GM12878 (cell line): ENCODE measurements around the gene PABPN1. TPM values are rescaled to one million over a fixed set of nuclear protein-coding genes. Genes with fewer than 3 reads are reported as not detected.

Source experiments
- ATAC-seq: fragments of 200-7000 bp; cut with Tn5 transposase; 3 replicates; pipeline ENCODE4 v1.9.1; 2020; ENCODE audit warnings: mild to moderate bottlenecking, moderate library complexity
- BruUV-seq: library from RNA; stranded (reverse); fragments of 400-500 nt; replicated peaks from 2 replicates; lab custom pipeline; 2021; lab: Mats Ljungman, UMichigan
- CTCF ChIA-PET: fragments of 300-600 bp; sonication (Branson Sonifier 250); formaldehyde crosslinking; extraction: SDS; loops from one replicate; lab custom pipeline; 2021; ENCODE audit warnings: inconsistent platforms; lab: Yijun Ruan, JAX
- POLR2A ChIA-PET: fragments of 350-600 bp; formaldehyde crosslinking; extraction: SDS; loops from one replicate; lab custom pipeline; 2021; ENCODE audit warnings: inconsistent platforms; lab: Charles Lee
- RAD21 ChIA-PET: fragments of 300-600 bp; sonication (Branson Sonifier 250); formaldehyde crosslinking; loops from one replicate; lab custom pipeline; 2023; ENCODE audit warnings: antibody characterized with exemption; ENCODE audit not compliant: unreplicated experiment; lab: Charles Lee
- SMC1A ChIA-PET: fragments of 300-600 bp; sonication (Branson Sonifier 250); formaldehyde crosslinking; loops from one replicate; lab custom pipeline; 2023; ENCODE audit not compliant: unreplicated experiment, uncharacterized antibody; lab: Charles Lee
- DNase-seq: peaks from one replicate; pipeline ENCODE4 v3.0.0-alpha.2; 2011; ENCODE audit warnings: low read depth, low spot score
- FAIRE-seq: peaks from 3 replicates; lab custom pipeline; 2011; peaks lifted over from hg19 to GRCh38; lab: Jason Lieb, UNC
- H2AFZ ChIP-seq: 2 replicates; pipeline ENCODE4 v1.6.0; 2011; ENCODE audit warnings: low read depth, low read length, control low read depth; ENCODE audit not compliant: control insufficient read depth
- H3K27ac ChIP-seq: 2 replicates; pipeline ENCODE4 v1.5.1; 2011; ENCODE audit warnings: control low read depth; ENCODE audit not compliant: control insufficient read depth, insufficient read depth
- H3K27me3 ChIP-seq, 2 experiments: replicated peaks in 1 of 2; 2 replicates each; pipeline versions ENCODE4 v1.6.0 to v1.6.1; 2011; ENCODE audit warnings: low read length in 1 of 2; ENCODE audit not compliant: control insufficient read depth in 2 of 2, insufficient read depth in 2 of 2
- H3K36me3 ChIP-seq, 2 experiments: 2 replicates each; pipeline ENCODE4 v1.5.1; 2011; ENCODE audit warnings: low read length in 1 of 2; ENCODE audit not compliant: control insufficient read depth in 2 of 2, insufficient read depth in 2 of 2
- H3K4me1 ChIP-seq: 2 replicates; pipeline ENCODE4 v1.6.1; 2011; ENCODE audit warnings: mild to moderate bottlenecking, low read length, moderate library complexity, mixed read lengths; ENCODE audit not compliant: control insufficient read depth, insufficient read depth
- H3K4me2 ChIP-seq: 2 replicates; pipeline ENCODE4 v1.6.0; 2011; ENCODE audit warnings: control low read depth; ENCODE audit not compliant: control insufficient read depth, insufficient read depth
- H3K4me3 ChIP-seq: fragments of 200-600 bp; sonication (generic); 2 replicates; pipeline ENCODE4 v1.5.1; 2016
- H3K79me2 ChIP-seq: 2 replicates; pipeline ENCODE4 v1.6.0; 2011; ENCODE audit warnings: low read length; ENCODE audit not compliant: control insufficient read depth, insufficient read depth
- H3K9ac ChIP-seq: 2 replicates; pipeline ENCODE4 v1.8.0; 2011; ENCODE audit warnings: low read length, control low read depth, mixed read lengths; ENCODE audit not compliant: control insufficient read depth, insufficient read depth
- H3K9me3 ChIP-seq: replicated peaks from 3 replicates; pipeline ENCODE4 v1.5.1; 2011; ENCODE audit warnings: mild to moderate bottlenecking, low read length; ENCODE audit not compliant: control insufficient read depth, insufficient read depth
- H4K20me1 ChIP-seq: 2 replicates; pipeline ENCODE4 v1.6.0; 2011; ENCODE audit not compliant: control insufficient read depth, insufficient read depth
- CBX5 ChIP-seq: sonication (generic); IDR thresholded peaks from 2 replicates; pipeline ENCODE4 v1.6.1; 2016; ENCODE audit warnings: low read depth, moderate library complexity, mild to moderate bottlenecking, inconsistent platforms
- CREM ChIP-seq: IDR thresholded peaks from 2 replicates; pipeline ENCODE4 v1.6.1; 2014; ENCODE audit warnings: antibody characterized with exemption, low read depth
- KLF5 ChIP-seq: fragments of 450-650 bp; IDR thresholded peaks from 2 replicates; pipeline ENCODE4 v1.6.1; 2014; ENCODE audit warnings: mild to moderate bottlenecking; ENCODE audit not compliant: partially characterized antibody
- MTA2 ChIP-seq: fragments of 450-650 bp; IDR thresholded peaks from 2 replicates; pipeline ENCODE4 v1.6.1; 2016; ENCODE audit warnings: low read depth, mild to moderate bottlenecking, moderate library complexity
- NFYA ChIP-seq: IDR thresholded peaks from 2 replicates; pipeline ENCODE4 v1.6.1; 2011; ENCODE audit warnings: low read depth, mild to moderate bottlenecking, low read length, improper control_type of control experiment, borderline replicate concordance
- SMC3 ChIP-seq: IDR thresholded peaks from 2 replicates; pipeline ENCODE4 v1.6.1; 2011; ENCODE audit warnings: low read length, improper control_type of control experiment, borderline replicate concordance
- SUZ12 ChIP-seq: fragments of 200-600 bp; sonication (generic); IDR thresholded peaks from one replicate; pipeline ENCODE4 v1.6.1; 2018; ENCODE audit warnings: antibody characterized with exemption, mild to moderate bottlenecking; ENCODE audit not compliant: unreplicated experiment
- ZBTB11 ChIP-seq: fragments of 450-650 bp; formaldehyde crosslinking; IDR thresholded peaks from 2 replicates; pipeline ENCODE4 v1.5.0; 2022; ENCODE audit warnings: mild to moderate bottlenecking, missing genetic modification characterization
- ZNF24 ChIP-seq: fragments of 450-650 bp; IDR thresholded peaks from 2 replicates; pipeline ENCODE4 v1.6.1; 2017; ENCODE audit warnings: antibody characterized with exemption, mild to moderate bottlenecking
- ZNF592 ChIP-seq: fragments of 450-650 bp; IDR thresholded peaks from 2 replicates; pipeline ENCODE4 v1.6.1; 2017; ENCODE audit warnings: mild to moderate bottlenecking, moderate library complexity
- WGBS: methylation state at CpG from one replicate; pipeline ENCODE4 v1.1.6; 2016; ENCODE audit warnings: low lambda C conversion rate; ENCODE audit not compliant: insufficient replicate concordance, insufficient coverage; ENCODE audit errors: missing lambda C conversion rate; 5-methylcytosine and 5-hydroxymethylcytosine counted together
- in situ Hi-C: fragments of 300-500 bp; cut with MboI; formaldehyde crosslinking; loops from 9 replicates; pipeline ENCODE4 v1.14.3; 2018; ENCODE audit warnings: mixed read lengths
- intact Hi-C: fragments of 100-400 bp; cut with micrococcal nuclease; formaldehyde crosslinking; loops from one replicate; pipeline ENCODE4 v1.14.2; 2022; ENCODE audit not compliant: unreplicated experiment
- polyA plus RNA-seq, 11 experiments: library from polyadenylated mRNA; depleted of rRNA in 4 of 11; unstranded in 6 of 11; stranded (reverse) in 5 of 11; fragments of >200 nt; fragmentation: Nextera tagmentation in 4 of 11; fragmentation: Illumina TruSeq in 1 of 11; extraction: Ambion mirVana in 4 of 11; extraction: Trizol in 1 of 11; gene quantifications; 1 replicate in 1 of 11; 2 replicates in 10 of 11; pipeline versions ENCODE4 v1.2.1 to v1.2.3, GENCODE V29; 2011 to 2016; ENCODE audit warnings: inconsistent platforms in 2 of 11, missing spikeins in 2 of 11, low read depth in 1 of 11
- total RNA-seq, 4 experiments: library from RNA; depleted of rRNA in 3 of 4; stranded (reverse); fragments of >200 nt in 3 of 4; fragmentation: Illumina TruSeq in 1 of 4; extraction: Trizol in 1 of 4; gene quantifications; 2 replicates each; pipeline versions ENCODE4 v1.2.1 to v1.2.3, GENCODE V29; 2013 to 2021

PABPN1 gene
- total and polyA plus RNA-seq, 10 of the 15 experiments (the other 5 are each of a cell fraction or from before 2014, with no cell fraction given) = 31.3 to 248 (median 103) TPM

DNA sequence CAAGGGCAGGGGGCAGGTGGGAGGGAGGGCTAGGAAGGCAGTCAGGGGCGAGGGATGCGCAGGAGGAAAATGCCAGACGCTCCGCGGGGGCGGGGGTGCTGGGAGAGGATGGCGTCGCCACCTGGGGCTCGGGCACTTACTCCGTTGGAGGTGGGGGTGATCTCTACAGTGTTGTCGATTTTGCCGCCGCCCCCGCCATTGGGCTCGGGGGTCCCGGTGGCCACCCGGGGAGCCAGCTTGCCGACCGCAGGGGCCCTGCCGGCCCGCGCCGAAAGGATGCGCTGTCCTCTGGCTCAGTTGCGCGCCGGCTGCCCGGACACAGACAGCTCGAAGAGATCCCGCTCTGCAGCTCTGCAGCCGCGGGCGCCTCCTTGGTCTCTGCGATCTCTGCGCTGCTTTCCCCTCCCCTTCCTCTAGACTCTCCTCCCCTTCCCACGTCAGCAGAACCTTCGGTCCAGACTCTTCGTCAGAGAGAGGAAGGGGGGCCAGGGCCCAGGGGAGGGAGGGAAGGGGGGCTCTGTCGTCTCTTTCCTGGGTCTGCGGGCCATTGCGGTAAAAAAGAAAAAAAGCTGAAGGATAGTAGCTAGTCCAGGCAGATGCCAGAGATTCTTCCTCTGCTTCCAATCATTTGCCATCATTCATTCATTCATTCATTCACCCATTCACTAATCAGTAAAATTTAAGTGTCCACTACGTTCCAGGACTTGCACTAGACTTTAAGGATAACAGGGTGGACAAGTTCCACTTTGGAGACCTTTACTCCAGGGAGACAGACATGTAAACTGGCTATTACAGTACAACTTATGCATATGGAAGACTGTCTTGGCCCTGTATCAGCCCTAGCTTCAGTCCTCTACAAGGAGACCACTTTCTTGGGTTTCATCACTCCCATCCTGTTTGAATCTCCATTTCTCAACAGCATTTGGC, 31.5 kb downstream of the PABPN1 start, which contains the start of gene SLC22A17:
Gene SLC22A17, minus strand, starts transcription at position 382 of the 927 bp plus-strand sequence.
- ChIA-PET SMC1A (no interaction called here), POLR2A (no interaction called here)
- H3K36me3 ChIP-seq = no peaks in the 10 kb centered on the region

GRCh38 chr14:23353433-23353780, 32.1 kb downstream of the PABPN1 start:
- no peak overlapping the region for H3K4me3 ChIP-seq
- no peak overlapping the region for H3K4me2 ChIP-seq
- no peak for DNase-seq
- H3K9ac ChIP-seq = no peak overlapping the region
- no TSS peak for BruUV-seq
- H3K36me3 ChIP-seq = no peaks in the 10 kb centered on the region
- no peak for TF ChIP-seq ZNF592
- TF ChIP-seq SMC3 = no peak
- no peak for TF ChIP-seq ZBTB11
- no peak for TF ChIP-seq CBX5
- no peak for TF ChIP-seq CREM
- no peak for TF ChIP-seq KLF5
- no peak for TF ChIP-seq MTA2
- peaks cover 7 to 11% of the 10 kb centered on the region in 2 experiments for H3K27me3 ChIP-seq
- SMC1A ChIA-PET = no interaction called here
- WGBS = 39% methylated on average over 5 of the region's 5 CpGs
- no peak for ATAC-seq
- H2AFZ ChIP-seq = no peak overlapping the region
- RAD21 ChIA-PET = no interaction called here
- no peak overlapping the region for H3K27ac ChIP-seq
- H3K9me3 ChIP-seq = no peaks in the 10 kb centered on the region
- no peaks in the 10 kb centered on the region for H4K20me1 ChIP-seq
- no peaks in the 10 kb centered on the region for H3K4me1 ChIP-seq
- no peaks in the 10 kb centered on the region for H3K79me2 ChIP-seq
- CTCF ChIA-PET = no interaction called here
- FAIRE-seq = no peak
- intact Hi-C loops (no loop called here), in situ Hi-C loops (no loop called here)
- POLR2A ChIA-PET = no interaction called here

More for the DNA sequence above, 31.5 kb downstream of the PABPN1 start, which contains the start of gene SLC22A17:
- DNase-seq = no peak
- ChIA-PET CTCF (no interaction called here), RAD21 (interaction anchor here (0.6 kb wide), 1 partner anchor 32 kb away, joined by 3 read pairs; the partner anchor contains the start of gene PABPN1)
- H3K9ac ChIP-seq = no peak within 1 kb of the TSS
- H3K4me3 ChIP-seq = no peak within 1 kb of the TSS
- in situ Hi-C loops = no loop called here
- no peak for TF ChIP-seq NFYA
- 0 out of 2 replicates have a peak, but pooled peaks have one; percentile 49 for TF ChIP-seq ZNF24
- TF ChIP-seq SUZ12 = peak; percentile 64
- BruUV-seq = no TSS peak
- H3K79me2 ChIP-seq = no peaks in the 10 kb centered on the region
- no peak for FAIRE-seq
- 2% methylated on average over 30 of the region's 42 CpGs for WGBS
- H3K27ac ChIP-seq = no peak within 1 kb of the TSS
- intact Hi-C loops = no loop called here
- ATAC-seq = no peak
- H3K9me3 ChIP-seq = no peaks in the 10 kb centered on the region
- H3K4me1 ChIP-seq = no peaks in the 10 kb centered on the region
- H2AFZ ChIP-seq = no peak within 1 kb of the TSS
- 0 out of 2 replicates have a peak within 1 kb of the TSS, but pooled peaks have one; percentile 1 for H3K4me2 ChIP-seq
- no peaks in the 10 kb centered on the region for H4K20me1 ChIP-seq
- peaks cover 7 to 11% of the 10 kb centered on the region in 2 experiments for H3K27me3 ChIP-seq
